Measurements from ENCODE around the gene NHSL2. TPM values are rescaled to one million over a fixed set of nuclear protein-coding genes. Genes with fewer than 3 reads are reported as not detected.
"Not testable (repeated sequence)": the region's sequence is repeated elsewhere in the genome, so short reads cannot be mapped to it uniquely, and the experiment has no call there.

The NHSL2 gene
- total RNA-seq, 2 experiments from 2014 or later = 0.45 to 2.2 TPM

GRCh38 chrX:72048510-72049455 lies 138.1 kb downstream of the NHSL2 start:
- H3K4me3 Mint-ChIP-seq = no peak overlapping the region
- no peak for ATAC-seq
- CTCF ChIA-PET = interaction anchor here (1.3 to 3.9 kb wide), 2 partner anchors 73 to 77 kb away, joined by 6 to 24 read pairs; no protein-coding TSS in a partner anchor
- H3K4me1 Mint-ChIP-seq = peaks cover 12% of the 10 kb centered on the region
- H3K27ac Mint-ChIP-seq = no peak overlapping the region
- no peaks in the 10 kb centered on the region for H3K36me3 Mint-ChIP-seq
- peaks cover 24% of the 10 kb centered on the region for H3K27me3 Mint-ChIP-seq
- DNase-seq = peak; percentile 43
- no peaks in the 10 kb centered on the region for H3K9me3 Mint-ChIP-seq (ENCODE audit: low read depth)

GRCh38 chrX:72050011-72050410 lies 139.4 kb downstream of the NHSL2 start:
- DNase-seq (no peak), ATAC-seq (no peak)
- CTCF ChIA-PET = interaction anchor here (3.9 kb wide), 1 partner anchor 76 kb away, joined by 24 read pairs; no protein-coding TSS in a partner anchor
- H3K4me3 Mint-ChIP-seq = no peak overlapping the region
- peaks cover 12% of the 10 kb centered on the region for H3K4me1 Mint-ChIP-seq
- H3K27ac Mint-ChIP-seq = no peak overlapping the region
- H3K27me3 Mint-ChIP-seq = peaks cover 34% of the 10 kb centered on the region
- no peaks in the 10 kb centered on the region for H3K36me3 Mint-ChIP-seq
- H3K9me3 Mint-ChIP-seq (ENCODE audit: low read depth) = no peaks in the 10 kb centered on the region

GRCh38 chrX:72051589-72051988 lies 140.9 kb downstream of the NHSL2 start:
- H3K4me3 Mint-ChIP-seq = no peak overlapping the region
- no peak for ATAC-seq
- CTCF ChIA-PET = no interaction called here
- H3K27ac Mint-ChIP-seq = no peak overlapping the region
- H3K9me3 Mint-ChIP-seq (ENCODE audit: low read depth) = no peaks in the 10 kb centered on the region
- DNase-seq = no peak
- H3K4me1 Mint-ChIP-seq = peaks cover 7% of the 10 kb centered on the region
- no peaks in the 10 kb centered on the region for H3K36me3 Mint-ChIP-seq
- peaks cover 34% of the 10 kb centered on the region for H3K27me3 Mint-ChIP-seq

DNA sequence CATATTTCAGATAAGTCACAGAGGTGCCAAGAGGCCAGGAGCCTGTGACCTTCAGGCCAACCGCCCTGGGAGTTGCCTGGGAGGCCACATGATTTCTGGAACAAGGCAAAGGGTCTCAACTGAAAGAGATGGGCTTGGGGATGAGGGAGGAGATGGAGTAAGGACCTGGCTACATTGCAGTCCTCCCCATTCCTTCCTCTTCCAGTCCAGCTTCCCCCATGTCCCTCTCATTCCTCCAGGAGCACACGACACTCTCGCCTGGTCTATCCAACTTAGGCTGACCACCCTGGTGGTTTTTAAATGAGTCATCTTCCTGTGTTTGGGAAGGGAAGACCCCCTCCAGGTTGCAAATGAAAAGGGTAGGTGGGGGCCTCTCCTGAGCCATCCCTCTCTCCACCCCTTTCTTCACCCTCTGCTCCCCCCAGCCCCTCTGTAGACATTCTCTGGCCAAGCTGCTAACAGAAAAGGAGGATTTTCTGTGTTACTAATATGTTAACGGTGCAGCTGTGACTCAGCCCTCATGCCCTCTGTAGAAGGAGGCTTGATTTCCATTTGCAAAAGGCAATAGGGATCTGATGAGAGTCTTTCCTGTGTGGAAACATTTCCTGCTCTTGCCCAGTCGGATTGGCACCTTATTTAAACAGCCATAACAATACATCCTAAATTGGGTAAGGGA lies 141.9 kb downstream of the NHSL2 start:
- H3K27ac Mint-ChIP-seq = no peak overlapping the region
- no peaks in the 10 kb centered on the region for H3K9me3 Mint-ChIP-seq (ENCODE audit: low read depth)
- CTCF ChIA-PET = no interaction called here
- ATAC-seq (no peak), DNase-seq (no peak)
- peaks cover 2% of the 10 kb centered on the region for H3K4me1 Mint-ChIP-seq
- H3K36me3 Mint-ChIP-seq = no peaks in the 10 kb centered on the region
- peaks cover 34% of the 10 kb centered on the region for H3K27me3 Mint-ChIP-seq
- H3K4me3 Mint-ChIP-seq = no peak overlapping the region

DNA sequence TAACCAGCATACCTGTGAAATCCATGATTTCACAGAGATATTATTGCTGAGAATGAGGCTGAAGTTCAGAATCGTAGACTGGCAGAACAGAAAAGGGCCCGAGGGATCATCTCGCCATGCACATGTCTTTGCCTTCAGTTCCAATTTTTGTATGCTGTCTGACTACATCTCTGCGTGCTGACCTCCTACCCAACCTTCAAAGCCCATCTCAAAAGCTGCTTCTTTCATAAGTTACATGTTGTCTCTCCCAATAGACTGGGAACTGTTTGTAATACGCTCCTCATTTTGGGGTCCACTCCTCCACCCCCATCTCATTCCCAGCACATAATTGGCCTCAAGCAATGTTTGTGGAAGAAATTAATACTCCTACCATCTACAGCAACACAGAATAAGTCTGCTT lies 142.9 kb downstream of the NHSL2 start:
- ATAC-seq = no peak
- H3K36me3 Mint-ChIP-seq = no peaks in the 10 kb centered on the region
- CTCF ChIA-PET = interaction anchor here (1.2 to 1.4 kb wide), 2 partner anchors 35 to 74 kb away, joined by 3 read pairs; no protein-coding TSS in a partner anchor
- DNase-seq = no peak
- no peaks in the 10 kb centered on the region for H3K9me3 Mint-ChIP-seq (ENCODE audit: low read depth)
- no peak overlapping the region for H3K27ac Mint-ChIP-seq
- H3K4me3 Mint-ChIP-seq = no peak overlapping the region
- H3K4me1 Mint-ChIP-seq = peaks cover 8% of the 10 kb centered on the region
- peaks cover 34% of the 10 kb centered on the region for H3K27me3 Mint-ChIP-seq

DNA sequence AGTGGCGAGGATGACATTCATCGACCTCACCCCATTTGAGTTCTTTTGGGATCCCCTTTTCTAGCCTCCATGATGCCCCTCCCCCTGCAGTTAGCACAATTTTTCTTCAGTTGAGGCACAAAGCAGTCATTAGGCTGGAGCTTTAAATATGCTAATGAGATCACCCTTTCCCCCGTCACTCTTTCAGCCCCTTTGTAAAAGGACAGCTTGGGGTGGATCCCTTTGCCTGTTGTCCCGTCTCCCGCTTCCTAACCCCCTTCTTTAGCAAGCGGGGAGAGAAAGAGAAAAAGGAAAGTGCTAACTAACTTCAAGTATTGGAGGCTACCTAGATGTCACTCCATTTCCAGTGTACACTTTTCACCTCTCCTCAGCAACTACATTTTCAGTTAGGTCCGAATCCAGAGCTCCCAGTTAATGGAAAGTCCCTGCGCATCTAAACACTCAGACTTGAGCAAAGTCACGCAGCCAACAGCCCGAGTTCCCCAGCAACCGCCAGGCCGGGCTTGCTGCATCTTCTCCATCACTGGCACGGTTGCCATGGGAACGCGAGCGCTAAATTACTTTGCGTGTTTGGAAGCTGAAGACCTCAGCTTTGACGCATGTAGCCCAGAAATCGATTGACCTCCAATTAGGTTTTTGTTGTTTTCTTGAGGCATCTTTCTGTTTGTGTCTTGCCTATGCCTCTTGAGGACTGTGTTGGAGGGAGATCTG lies 144.3 kb downstream of the NHSL2 start:
- DNase-seq (no peak), ATAC-seq (no peak)
- H3K9me3 Mint-ChIP-seq (ENCODE audit: low read depth) = no peaks in the 10 kb centered on the region
- H3K27ac Mint-ChIP-seq = no peak overlapping the region
- peaks cover 33% of the 10 kb centered on the region for H3K27me3 Mint-ChIP-seq
- no peaks in the 10 kb centered on the region for H3K36me3 Mint-ChIP-seq
- peaks cover 7% of the 10 kb centered on the region for H3K4me1 Mint-ChIP-seq
- CTCF ChIA-PET = interaction anchor here (1.2 to 1.4 kb wide), 2 partner anchors 37 to 72 kb away, joined by 3 read pairs; no protein-coding TSS in a partner anchor
- no peak overlapping the region for H3K4me3 Mint-ChIP-seq

GRCh38 chrX:72057331-72057730 lies 146.7 kb downstream of the NHSL2 start:
- Mint-ChIP-seq H3K4me1 (peaks cover 7% of the 10 kb centered on the region), H3K9me3 (ENCODE audit: low read depth) (no peaks in the 10 kb centered on the region), H3K27ac (no peak overlapping the region), H3K4me3 (no peak overlapping the region), H3K36me3 (no peaks in the 10 kb centered on the region), H3K27me3 (peaks cover 34% of the 10 kb centered on the region)
- CTCF ChIA-PET = interaction anchor here (1.3 kb wide), 1 partner anchor 35 kb away, joined by 4 read pairs; no protein-coding TSS in a partner anchor
- no peak for ATAC-seq
- no peak for DNase-seq

GRCh38 chrX:72057849-72058248 lies 147.2 kb downstream of the NHSL2 start:
- Mint-ChIP-seq H3K27me3 (peaks cover 30% of the 10 kb centered on the region), H3K4me3 (no peak overlapping the region), H3K4me1 (peaks cover 7% of the 10 kb centered on the region), H3K36me3 (no peaks in the 10 kb centered on the region), H3K27ac (peak overlapping the region; percentile 19), H3K9me3 (ENCODE audit: low read depth) (no peaks in the 10 kb centered on the region)
- no peak for DNase-seq
- CTCF ChIA-PET = interaction anchor here (1.3 kb wide), 1 partner anchor 35 kb away, joined by 4 read pairs; no protein-coding TSS in a partner anchor
- ATAC-seq = no peak

DNA sequence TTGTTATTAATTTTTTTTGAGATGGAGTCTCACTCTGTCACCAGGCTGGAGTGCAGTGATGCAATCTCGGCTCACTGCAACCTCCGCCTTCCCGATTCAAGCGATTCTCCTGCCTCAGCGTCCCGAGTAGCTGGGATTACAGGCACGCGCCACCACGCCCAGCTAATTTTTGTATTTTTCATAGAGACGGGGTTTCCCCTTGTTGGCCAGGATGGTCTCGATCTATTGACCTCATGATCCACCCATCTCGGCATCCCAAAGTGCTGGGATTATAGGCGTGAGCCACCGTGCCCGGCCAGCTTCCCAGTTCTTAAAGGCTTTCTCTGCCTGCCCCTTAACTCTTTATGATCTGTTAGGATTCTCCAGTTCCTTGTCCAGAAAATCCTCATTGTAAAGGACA lies 147.7 kb downstream of the NHSL2 start:
- ATAC-seq; H3K4me1 Mint-ChIP-seq; H3K27ac Mint-ChIP-seq; H3K9me3 Mint-ChIP-seq (ENCODE audit: low read depth); H3K36me3 Mint-ChIP-seq; DNase-seq; H3K4me3 Mint-ChIP-seq: not testable (repeated sequence)
- CTCF ChIA-PET = interaction anchor here (1.3 kb wide), 1 partner anchor 36 kb away, joined by 4 read pairs; no protein-coding TSS in a partner anchor
- peaks cover 28% of the 10 kb centered on the region for H3K27me3 Mint-ChIP-seq

- Mint-ChIP-seq H3K4me1 (peaks cover 10% of the 10 kb centered on the region), H3K9me3 (ENCODE audit: low read depth) (no peaks in the 10 kb centered on the region), H3K36me3 (no peaks in the 10 kb centered on the region), H3K27me3 (peaks cover 22% of the 10 kb centered on the region), H3K27ac (no peak overlapping the region), H3K4me3 (no peak overlapping the region)
- ATAC-seq (no peak), DNase-seq (no peak)
- CTCF ChIA-PET = no interaction called here
These were observed 149.7 kb downstream of the NHSL2 start for GRCh38 chrX:72060196-72060920.

- H3K27me3 Mint-ChIP-seq = peaks cover 27% of the 10 kb centered on the region
- H3K9me3 Mint-ChIP-seq (ENCODE audit: low read depth) = no peaks in the 10 kb centered on the region
- H3K36me3 Mint-ChIP-seq = no peaks in the 10 kb centered on the region
- H3K4me1 Mint-ChIP-seq = peaks cover 15% of the 10 kb centered on the region
- ATAC-seq (no peak), DNase-seq (no peak)
- no peak overlapping the region for H3K4me3 Mint-ChIP-seq
- no peak overlapping the region for H3K27ac Mint-ChIP-seq
- CTCF ChIA-PET = no interaction called here
These were observed 150.4 kb downstream of the NHSL2 start for GRCh38 chrX:72060921-72061490.

GRCh38 chrX:72062916-72063315 lies 152.3 kb downstream of the NHSL2 start:
- Mint-ChIP-seq H3K9me3 (ENCODE audit: low read depth) (no peaks in the 10 kb centered on the region), H3K4me1 (peaks cover 12% of the 10 kb centered on the region), H3K4me3 (no peak overlapping the region), H3K27ac (no peak overlapping the region), H3K36me3 (no peaks in the 10 kb centered on the region), H3K27me3 (peaks cover 42% of the 10 kb centered on the region)
- DNase-seq (no peak), ATAC-seq (no peak)
- CTCF ChIA-PET = no interaction called here

Data from activated CD8-positive, alpha-beta memory T cell treated with anti-CD3 and anti-CD28 coated beads, Interleukin-2, amount 10 ng/mL, durations not matched to agents 7 days and 5 days (primary cell).